WERI-Rb-1 (cell line): ENCODE data around the gene PDCD1.
A peak's percentile ranks its signal among the peaks of the same experiment; 100 is the strongest.

ENCODE experiments used
- DNase-seq: peaks from one replicate; pipeline ENCODE4 v3.0.0-alpha.2; 2020
- H3K27ac ChIP-seq: fragments of 250-450 bp; sonication (Bioruptor Pico); 2 replicates; pipeline ENCODE4 v1.5.1; 2020; ENCODE audit warnings: mild to moderate bottlenecking, moderate library complexity
- H3K27me3 ChIP-seq: fragments of 250-450 bp; sonication (Bioruptor Pico); 2 replicates; pipeline ENCODE4 v1.5.1; 2021; ENCODE audit warnings: mild to moderate bottlenecking, low read depth, moderate library complexity; ENCODE audit not compliant: insufficient read depth, severe bottlenecking
- H3K36me3 ChIP-seq: fragments of 250-450 bp; sonication (Bioruptor Pico); 2 replicates; pipeline ENCODE4 v1.5.1; 2020; ENCODE audit warnings: mild to moderate bottlenecking, moderate library complexity
- H3K4me3 ChIP-seq: 2 replicates; pipeline ENCODE4 v1.5.1; 2011; ENCODE audit warnings: low read depth, mild to moderate bottlenecking, control low read depth, low read length
- H3K9me3 ChIP-seq: fragments of 250-450 bp; sonication (Bioruptor Pico); 2 replicates; pipeline ENCODE4 v1.5.1; 2021; ENCODE audit warnings: mild to moderate bottlenecking, moderate library complexity; ENCODE audit not compliant: severe bottlenecking
- CTCF ChIP-seq: IDR thresholded peaks from 2 replicates; pipeline ENCODE4 v1.5.1; 2011; ENCODE audit warnings: low read depth, mild to moderate bottlenecking, control low read depth, inconsistent platforms, low read length

Gene PDCD1

GRCh38 chr2:241859436-241860183 is 916 bp upstream of the PDCD1 start:
- TF ChIP-seq CTCF: no peak
- Histone ChIP-seq H3K27me3 (no peaks in the 10 kb centered on the region), H3K9me3 (no peaks in the 10 kb centered on the region), H3K36me3 (no peaks in the 10 kb centered on the region), H3K27ac (peak overlapping the region; percentile 61), H3K4me3 (no peak overlapping the region)
- DNase-seq: peak; percentile 47

GRCh38 chr2:241859017-241859435 is 332 bp upstream of the PDCD1 start:
- Histone ChIP-seq H3K9me3 (no peaks in the 10 kb centered on the region), H3K27ac (peak overlapping the region; percentile 61), H3K27me3 (no peaks in the 10 kb centered on the region), H3K36me3 (no peaks in the 10 kb centered on the region), H3K4me3 (no peak overlapping the region)
- DNase-seq: no peak
- no peak for TF ChIP-seq CTCF

GRCh38 chr2:241857572-241858121 is 1.0 kb downstream of the PDCD1 start:
- Histone ChIP-seq H3K9me3 (no peaks in the 10 kb centered on the region), H3K27ac (no peak overlapping the region), H3K27me3 (no peaks in the 10 kb centered on the region), H3K4me3 (no peak overlapping the region), H3K36me3 (no peaks in the 10 kb centered on the region)
- no peak for TF ChIP-seq CTCF
- DNase-seq: no peak

- Histone ChIP-seq H3K27ac (no peak overlapping the region), H3K36me3 (no peaks in the 10 kb centered on the region), H3K27me3 (no peaks in the 10 kb centered on the region), H3K9me3 (no peaks in the 10 kb centered on the region), H3K4me3 (no peak overlapping the region)
- no peak for DNase-seq
- TF ChIP-seq CTCF: no peak
These were observed 1.6 kb downstream of the PDCD1 start for GRCh38 chr2:241857041-241857541.

GRCh38 chr2:241855888-241856422 is 2.7 kb downstream of the PDCD1 start:
- Histone ChIP-seq H3K36me3 (no peaks in the 10 kb centered on the region), H3K9me3 (no peaks in the 10 kb centered on the region), H3K27me3 (no peaks in the 10 kb centered on the region), H3K4me3 (no peak overlapping the region), H3K27ac (no peak overlapping the region)
- TF ChIP-seq CTCF: no peak
- DNase-seq: no peak
